Femur (tissue), 1 donor: ENCODE results near the gene IZUMO4.

ENCODE experiments used
- DNase-seq: peaks from one replicate; pipeline ENCODE4 v3.0.0-alpha.2; 2017

Gene IZUMO4

GRCh38 chr19:2059422-2060201 lies 37.1 kb upstream of the IZUMO4 start:
- peak; percentile 51 for DNase-seq

GRCh38 chr19:2060884-2061494 lies 35.7 kb upstream of the IZUMO4 start:
- DNase-seq: peak; percentile 87

- DNase-seq: peak; percentile 99
Measured at GRCh38 chr19:2061495-2062388, 35.0 kb upstream of the IZUMO4 start.

- DNase-seq: peak; percentile 21
Measured at GRCh38 chr19:2062389-2062729, 34.4 kb upstream of the IZUMO4 start.

GRCh38 chr19:2062770-2063169 lies 33.9 kb upstream of the IZUMO4 start:
- peak; percentile 17 for DNase-seq

- no peak for DNase-seq
Measured at GRCh38 chr19:2063824-2064223, 32.9 kb upstream of the IZUMO4 start.

- peak; percentile 21 for DNase-seq
Measured at GRCh38 chr19:2064395-2064787, 32.3 kb upstream of the IZUMO4 start.

- DNase-seq: peak; percentile 62
Measured at GRCh38 chr19:2064788-2065524, 31.8 kb upstream of the IZUMO4 start.

- no peak for DNase-seq
Measured at GRCh38 chr19:2070436-2070827, 26.3 kb upstream of the IZUMO4 start.

GRCh38 chr19:2070986-2071673 lies 25.6 kb upstream of the IZUMO4 start:
- DNase-seq: no peak

- DNase-seq: no peak
Measured at GRCh38 chr19:2072757-2073551, 23.8 kb upstream of the IZUMO4 start.

GRCh38 chr19:2076526-2076944 lies 20.2 kb upstream of the IZUMO4 start:
- no peak for DNase-seq

- no peak for DNase-seq
Measured at GRCh38 chr19:2077398-2077797, 19.3 kb upstream of the IZUMO4 start.

GRCh38 chr19:2077833-2078619 lies 18.7 kb upstream of the IZUMO4 start:
- DNase-seq: no peak

GRCh38 chr19:2079076-2079864 lies 17.4 kb upstream of the IZUMO4 start:
- DNase-seq: no peak

- DNase-seq: no peak
Measured at GRCh38 chr19:2079865-2080301, 16.8 kb upstream of the IZUMO4 start.

GRCh38 chr19:2080336-2080988 lies 16.3 kb upstream of the IZUMO4 start:
- DNase-seq: no peak

- DNase-seq: no peak
Measured at GRCh38 chr19:2081873-2082810, 14.6 kb upstream of the IZUMO4 start.
